Stimulated activated naive CD4-positive, alpha-beta T cell treated with Interleukin-2 at 50 U/mL for 16 hours (primary cell): Measurements from ENCODE around the gene MAST4.
"Not testable (repeated sequence)": the region's sequence is repeated elsewhere in the genome, so short reads cannot be mapped to it uniquely, and the experiment has no call there.

Experiments used
- DNase-seq: peaks from one replicate; lab custom pipeline; 2025; lab: John Stamatoyannopoulos, UW

The MAST4 gene

DNA sequence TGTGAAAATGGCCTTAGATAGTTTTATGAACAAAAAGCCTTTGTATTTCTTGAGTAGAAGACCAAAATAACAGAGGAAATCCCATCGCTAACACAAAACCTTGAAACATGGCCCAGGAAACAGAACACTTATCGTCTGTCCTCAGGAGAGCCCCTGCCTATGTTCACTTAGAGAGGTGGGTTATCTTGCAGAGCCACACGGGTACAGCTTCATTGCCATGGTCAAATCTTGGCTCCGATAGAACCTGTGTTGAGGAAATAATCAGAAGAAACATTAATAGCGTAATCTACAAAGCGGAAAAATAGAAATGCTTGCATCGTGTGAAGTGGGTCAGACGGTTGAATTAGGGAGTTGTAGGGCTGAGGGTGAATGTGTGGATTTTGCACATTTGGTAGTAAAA, 216.1 kb downstream of the MAST4 start:
- no peak for DNase-seq

DNA sequence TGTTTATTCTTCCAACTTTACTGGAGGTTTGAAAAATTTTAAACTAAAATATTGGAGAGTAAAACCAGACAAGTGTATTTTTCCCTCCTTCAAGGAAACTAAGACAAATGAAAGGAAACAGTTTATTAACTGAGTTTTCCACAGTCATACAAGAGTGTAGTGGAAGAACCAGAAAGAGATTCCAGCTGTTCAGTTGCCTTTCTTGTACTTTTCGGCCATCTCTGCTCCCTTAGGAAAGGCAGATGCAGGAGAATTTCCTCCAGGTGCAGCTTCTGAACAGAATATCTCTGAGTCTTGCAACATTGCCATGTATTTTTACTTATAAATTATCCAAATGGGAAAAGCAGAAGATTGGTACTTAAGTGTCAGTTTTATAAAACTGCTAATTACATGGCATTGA, 217.1 kb downstream of the MAST4 start:
- no peak for DNase-seq

DNA sequence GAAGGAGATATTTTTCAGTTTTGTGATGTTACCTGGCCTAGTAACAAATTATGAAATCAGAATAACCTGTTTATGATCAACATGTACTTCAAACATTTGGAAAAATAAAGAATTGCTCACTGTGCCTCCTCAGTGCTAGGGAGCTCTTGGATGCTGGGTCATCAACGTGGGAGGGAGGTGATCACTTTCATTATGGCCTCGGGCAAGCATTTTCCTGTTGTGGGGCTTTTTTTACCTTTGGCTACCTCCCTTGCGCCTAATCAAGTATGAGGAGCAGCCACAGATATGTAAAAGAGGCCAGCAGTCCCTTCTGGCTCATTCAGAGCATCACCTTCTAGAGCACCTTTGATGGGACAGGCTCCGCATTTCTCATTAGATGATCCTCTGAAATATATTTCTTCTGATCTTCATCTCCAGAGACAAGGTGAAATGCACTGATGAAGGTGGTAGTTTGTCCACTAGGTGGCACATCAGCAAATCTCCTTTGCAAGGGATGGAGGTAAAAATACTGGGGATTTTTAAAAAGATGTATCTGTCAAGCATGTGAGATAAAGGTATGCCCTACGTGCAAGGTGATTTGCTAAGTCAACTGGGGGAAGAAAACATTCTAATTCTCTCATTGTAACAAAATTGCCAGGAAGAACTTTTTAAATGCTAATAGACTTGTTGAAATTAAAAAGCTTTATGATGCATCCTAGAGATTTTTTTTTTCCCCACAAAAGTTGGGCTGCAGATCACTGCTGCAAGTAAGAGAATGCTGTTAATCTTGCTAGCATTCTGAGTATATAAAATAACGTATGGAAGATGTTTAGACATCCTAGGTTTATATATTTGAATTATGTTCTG, 218.2 kb downstream of the MAST4 start:
- peak; percentile 20 for DNase-seq

DNA sequence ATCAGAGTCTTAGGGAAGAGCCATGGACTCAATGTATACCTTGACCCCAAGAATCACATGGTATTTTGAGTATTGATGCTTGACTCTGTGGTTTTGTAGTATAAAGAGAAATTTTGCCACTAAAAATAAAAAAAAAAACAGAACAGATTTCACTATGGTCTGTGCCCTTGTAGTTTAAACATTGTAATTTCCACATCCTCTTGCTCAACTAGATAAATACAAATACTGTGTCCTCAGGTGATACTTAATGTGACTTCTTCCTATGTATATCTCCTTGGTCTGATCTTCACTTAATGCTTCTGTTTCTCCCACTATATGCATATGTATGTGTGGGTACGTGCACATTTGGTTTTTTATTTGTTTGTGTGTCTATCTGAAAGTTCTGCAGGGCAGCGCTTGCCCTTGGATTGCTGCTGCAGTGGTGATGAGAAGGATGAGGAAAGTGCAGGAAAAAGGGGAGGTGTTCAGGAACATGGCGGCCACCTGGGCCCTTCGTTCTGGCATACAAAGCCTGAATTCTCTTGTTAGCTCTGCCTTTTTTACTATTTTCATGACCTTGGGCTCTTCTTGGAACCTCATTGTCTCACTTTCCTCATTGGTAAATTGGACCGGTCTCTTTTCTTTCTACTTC, 222.2 kb downstream of the MAST4 start:
- no peak for DNase-seq

DNA sequence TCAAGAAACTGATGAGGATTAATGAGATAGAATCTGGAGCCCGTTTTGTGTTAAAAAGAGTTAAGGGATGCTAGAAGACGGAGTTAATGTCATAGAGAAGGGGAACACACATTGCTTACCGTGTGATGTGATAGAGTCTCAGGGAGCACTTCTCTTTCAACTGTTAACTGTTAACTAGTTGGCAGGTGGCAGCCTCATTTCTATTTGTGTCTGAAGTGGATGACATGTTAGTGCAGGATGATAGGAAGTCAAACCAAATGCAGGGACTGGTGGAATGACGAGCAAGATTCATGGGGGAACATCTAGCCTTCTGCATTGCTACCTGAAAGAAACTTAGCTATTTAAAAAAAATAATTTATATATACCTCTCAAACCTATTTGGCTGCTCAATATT, 222.7 kb downstream of the MAST4 start:
- no peak for DNase-seq

DNA sequence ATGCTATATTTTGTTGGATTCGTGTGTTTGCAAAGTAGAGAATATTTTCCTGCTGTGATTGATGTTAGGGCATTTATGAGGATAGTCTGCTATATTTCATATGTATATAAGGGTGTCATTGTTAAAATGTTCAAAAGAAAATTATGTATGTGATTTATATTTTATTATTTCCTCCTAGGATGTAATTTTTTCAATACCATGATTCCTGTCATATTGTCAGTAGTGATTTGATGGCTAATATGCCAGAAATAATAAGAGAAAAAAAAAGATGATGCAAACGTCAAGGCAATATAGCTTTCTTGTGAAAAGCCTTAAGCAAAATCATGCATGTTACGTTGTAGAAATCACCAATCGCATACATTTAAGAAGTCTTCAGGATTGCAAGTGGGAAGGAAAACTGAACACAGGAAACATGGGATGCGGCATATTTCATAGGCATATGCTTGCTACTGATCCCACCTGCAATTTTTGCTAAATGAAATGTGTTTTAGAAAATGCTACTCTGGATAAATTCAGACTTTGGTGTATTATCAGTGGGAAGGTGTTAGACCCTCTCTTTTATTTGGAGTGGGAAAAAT, 224.5 kb downstream of the MAST4 start:
- DNase-seq = no peak

DNA sequence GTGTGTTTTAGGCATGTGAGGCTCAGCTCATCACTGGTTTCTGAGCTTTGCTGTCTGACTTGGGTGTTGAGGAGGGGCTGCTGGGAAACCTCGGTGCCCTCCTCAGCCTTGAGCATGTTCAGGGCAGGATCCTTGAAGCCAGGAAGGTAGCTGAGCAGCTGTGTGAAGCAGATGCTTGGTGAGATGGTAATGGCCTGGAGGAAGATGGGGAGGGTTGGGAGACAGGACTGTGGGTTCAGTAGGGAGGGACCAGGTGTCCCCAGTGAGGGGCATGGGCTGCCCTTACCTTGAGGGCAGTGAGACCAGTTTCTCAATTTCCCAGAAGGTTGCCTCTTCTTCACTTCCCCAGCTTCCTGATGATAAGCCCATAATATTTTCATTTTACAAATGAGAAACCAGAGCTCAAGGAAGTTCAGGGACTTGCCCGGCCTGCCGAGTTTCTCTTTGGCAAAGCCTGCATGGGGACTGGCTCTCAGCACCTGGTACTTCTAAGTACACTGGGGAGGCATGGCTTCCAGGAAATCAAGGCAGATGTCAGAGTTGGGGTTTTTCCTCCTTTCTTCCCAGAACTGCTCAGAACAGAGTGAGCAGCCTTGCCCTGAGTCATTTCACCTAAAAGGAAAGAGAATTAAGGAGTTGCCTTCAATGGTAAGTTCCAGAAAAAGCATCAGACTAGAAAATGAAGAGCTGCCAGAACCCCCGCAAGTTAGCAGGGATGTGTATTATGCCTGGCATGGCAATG, 225.7 kb downstream of the MAST4 start:
- peak; percentile 43 for DNase-seq

DNA sequence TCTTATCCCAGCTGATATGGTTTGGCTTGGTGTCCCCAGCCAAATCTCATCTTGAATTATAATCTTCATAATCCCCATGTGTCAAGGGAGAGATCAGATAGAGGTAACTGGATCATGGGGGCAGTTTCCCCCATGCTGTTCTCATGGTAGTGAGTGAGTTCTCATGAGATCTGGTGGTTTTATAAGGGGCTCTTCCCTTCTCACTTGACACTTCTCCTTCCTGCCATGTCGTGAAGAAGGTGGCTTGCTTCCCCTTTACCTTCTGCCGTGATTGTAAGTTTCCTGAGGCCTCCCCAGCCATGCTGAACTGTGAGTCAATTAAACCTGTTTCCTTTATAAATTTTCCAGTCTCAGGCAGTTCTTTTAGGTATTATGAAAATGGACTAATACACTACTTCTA, 226.7 kb downstream of the MAST4 start:
- DNase-seq = not testable (repeated sequence)

DNA sequence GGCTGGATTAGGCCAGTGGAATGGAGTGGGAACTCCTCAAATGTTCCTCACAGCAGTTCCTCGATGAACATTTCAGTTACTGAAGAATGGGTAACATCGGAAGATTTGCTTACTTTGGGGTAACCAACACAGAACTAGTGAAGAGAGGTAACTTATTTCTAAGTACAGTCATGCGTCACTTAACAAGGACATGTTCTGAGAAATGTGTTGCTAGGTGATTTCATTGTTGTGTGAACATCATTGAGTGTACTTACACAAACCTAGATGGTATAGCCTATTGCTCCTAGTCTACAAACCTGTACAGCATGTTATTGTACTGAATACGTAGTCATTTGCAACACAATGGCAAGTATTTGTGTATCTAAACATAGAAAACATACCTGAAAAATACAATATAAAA, 228.3 kb downstream of the MAST4 start:
- no peak for DNase-seq

DNA sequence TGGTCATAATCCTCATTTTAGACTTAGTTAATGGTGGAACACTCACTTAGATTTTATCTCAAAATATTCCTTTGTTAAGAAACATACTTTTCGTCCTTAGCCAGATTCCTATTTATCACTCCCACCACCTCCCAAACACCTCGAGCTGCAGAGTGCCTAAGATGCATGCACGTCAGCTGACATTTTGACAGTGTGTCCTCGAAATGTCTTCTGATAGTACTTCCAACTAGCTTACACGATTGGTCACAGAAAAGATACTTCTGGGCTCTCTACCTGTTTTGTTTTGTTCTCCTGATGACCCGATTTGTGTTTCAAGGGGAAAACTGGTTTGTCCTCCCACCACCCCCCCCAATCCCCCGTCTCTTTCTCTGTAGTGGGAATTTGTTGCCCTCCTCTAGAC, 230.1 kb downstream of the MAST4 start:
- no peak for DNase-seq

DNA sequence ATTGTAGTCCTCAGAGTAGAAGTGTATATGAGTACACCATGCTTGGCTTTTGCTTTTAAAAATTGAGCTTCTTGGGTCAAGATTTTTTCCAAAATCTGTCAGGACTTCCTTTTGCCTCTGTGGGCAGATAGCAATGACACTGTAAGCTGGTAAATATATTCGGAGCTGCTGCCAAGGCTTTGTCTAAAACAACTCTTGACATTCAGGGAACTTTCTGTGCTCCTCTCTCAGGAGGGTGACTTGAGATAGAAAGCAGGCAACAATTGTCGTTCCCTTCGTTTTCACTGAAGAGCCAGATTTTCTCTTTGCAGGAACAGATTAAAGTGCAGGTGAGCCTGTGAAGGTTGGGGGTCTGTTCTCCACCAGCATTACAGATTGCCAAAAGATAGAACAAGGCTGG, 230.5 kb downstream of the MAST4 start:
- no peak for DNase-seq

DNA sequence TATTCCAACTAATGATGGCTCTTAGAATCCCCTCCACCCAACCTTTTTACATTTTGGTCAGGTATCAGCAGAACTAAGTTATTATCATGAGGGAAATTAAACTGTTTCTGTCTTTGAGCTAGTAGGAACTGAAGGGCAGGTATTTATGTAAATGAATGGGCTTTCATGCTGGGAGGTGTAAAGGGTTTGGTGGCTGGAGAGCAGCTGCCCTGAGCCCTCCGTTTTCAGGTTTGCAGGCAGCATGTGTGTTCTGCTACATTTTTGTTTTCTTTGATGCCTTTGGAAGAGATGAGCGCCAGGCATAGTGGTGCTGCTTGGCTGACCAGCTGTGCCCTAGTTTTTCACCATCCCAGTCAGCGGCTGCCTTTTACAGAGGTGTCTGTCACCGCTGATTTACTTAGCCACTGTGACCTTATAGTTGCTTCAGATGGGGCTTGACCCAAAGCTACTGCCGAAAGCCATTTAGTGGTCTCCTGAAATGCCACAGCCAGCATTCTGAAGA, 231.9 kb downstream of the MAST4 start:
- DNase-seq = no peak

DNA sequence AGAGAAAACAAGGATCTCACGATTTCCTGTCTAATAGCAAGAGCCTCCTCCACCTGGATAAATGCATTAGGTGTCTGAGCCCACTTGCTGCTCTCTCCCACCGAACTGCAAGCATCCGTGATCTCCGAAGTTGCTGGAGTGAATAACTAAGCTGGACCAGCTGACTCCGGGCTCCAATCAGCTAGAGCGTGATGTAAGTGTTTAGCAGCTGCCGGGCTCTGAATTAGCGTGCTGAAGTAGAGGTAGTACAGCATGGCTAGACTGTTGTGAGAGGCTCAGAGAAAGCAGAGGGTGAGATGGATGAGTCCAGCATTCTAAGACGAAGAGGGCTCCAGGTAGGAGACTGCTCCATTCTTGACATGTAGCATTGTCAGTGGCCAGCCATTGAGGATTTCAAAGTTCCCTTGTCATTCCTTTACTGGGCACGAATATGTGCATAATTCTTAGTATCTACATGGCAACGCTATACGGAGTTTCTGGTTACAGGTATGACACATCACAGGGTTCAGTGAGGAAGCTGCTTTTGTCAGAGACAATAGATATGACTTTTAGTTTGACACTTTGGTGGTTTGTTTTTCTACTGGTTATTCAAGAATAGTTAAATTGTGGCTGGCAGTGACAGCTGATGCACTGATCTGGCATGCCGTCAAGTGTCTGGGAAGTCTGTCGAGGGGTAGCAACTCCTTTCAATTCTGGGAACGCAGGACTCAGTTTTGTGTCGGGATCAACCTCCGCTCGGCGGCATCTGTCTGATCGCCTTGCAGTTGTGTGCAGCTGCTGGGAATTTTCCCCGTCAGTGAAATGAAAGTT, 232.6 kb downstream of the MAST4 start:
- DNase-seq = peak; percentile 45

DNA sequence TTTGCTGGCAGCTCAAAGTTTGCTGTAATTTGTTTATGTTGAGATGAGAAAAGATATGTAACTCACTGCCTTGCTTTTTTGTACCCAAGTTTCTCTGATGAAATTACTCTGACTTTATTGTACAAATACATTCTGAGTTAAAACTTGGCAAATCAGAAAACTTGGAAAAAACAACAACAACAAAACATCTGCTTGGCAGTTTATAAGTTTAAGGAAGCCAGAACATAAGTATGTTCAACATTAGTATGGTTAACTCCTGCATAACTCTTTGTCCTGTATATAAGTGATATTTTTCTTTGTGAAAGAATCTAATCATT, 233.1 kb downstream of the MAST4 start:
- no peak for DNase-seq

DNA sequence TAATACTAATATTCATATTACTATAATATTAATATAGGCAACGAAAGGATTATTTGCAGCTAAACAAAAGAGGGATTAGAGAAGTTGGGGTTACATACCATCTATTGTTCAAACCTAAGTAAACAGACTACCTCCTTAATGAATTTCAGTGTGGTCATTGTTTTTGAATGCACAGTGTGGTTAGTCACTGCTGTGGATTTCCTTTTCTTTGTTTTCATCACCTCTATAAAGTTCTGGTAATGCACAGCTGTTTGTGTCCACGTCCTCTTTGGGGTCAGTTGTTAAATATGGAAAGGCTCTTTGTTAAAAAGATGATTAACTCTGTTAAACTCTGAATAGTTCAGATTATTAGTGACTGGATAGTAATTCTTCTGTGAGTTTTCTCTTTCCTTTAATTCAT, 233.6 kb downstream of the MAST4 start:
- no peak for DNase-seq

DNA sequence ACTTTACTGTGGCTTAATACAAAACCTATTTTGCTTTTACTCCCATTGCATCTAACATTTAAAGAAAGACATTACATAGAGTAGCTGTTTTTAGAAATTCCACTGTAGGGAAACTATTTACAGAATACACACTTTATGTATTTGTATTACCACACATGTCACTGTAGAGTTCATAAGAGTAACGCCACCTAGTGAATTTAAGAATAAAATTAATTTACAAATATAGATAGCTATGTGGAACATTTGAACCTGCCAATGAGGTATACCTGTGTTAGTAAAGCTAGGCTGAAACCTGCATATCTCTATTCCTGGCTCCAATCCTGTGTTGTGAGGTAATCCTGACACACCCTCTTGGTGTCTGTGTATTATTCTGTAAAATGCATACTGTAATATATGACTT, 234.4 kb downstream of the MAST4 start:
- DNase-seq = no peak

DNA sequence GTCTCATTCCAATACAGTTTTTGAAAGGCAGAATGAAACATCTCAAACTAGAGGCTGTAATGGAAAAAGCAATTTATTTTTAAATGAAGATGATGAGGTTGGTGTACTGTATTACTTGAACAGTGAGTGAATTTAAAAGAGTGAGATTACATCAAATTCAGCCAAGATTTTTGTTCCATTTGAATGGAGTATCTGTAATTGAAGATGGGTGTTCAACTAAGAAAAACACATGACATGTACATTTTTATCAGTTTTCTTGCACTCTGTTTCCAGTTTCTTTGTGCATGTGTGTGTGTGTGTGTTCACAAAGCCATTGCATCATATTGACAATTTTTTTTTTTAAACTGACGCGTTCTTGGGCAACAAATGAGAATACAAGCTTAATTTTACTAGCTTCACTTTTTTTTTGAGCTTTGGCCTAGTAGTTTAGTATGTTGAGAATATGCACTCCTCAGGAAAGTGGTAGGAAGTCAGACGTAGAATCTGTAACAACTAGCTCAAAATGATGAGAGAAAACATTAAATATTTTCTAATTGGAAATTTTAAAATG, 243.5 kb downstream of the MAST4 start:
- DNase-seq = no peak

DNA sequence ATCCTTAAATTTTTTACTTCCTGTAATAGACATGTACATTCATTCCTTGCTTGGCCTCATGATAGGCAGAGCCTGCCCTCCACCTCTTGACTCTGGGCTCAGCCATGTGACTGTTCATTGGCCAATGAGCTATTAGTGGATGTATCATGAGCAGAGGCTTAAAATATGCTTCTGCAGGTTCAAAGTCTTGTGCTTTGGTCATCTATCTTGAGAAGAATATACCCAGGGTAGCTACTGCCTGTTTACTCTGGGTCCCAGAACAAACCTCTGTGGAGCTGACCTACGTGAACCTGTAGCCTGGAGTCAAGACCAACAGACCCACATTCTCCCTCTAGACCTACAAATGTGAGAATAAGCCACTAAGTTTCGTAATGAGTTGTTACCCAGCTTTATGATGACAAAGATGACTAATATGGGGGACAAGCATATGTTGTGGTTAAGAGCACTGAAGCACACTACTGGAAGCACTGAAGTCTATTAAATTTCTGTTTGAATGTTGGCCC, 244.4 kb downstream of the MAST4 start:
- no peak for DNase-seq

DNA sequence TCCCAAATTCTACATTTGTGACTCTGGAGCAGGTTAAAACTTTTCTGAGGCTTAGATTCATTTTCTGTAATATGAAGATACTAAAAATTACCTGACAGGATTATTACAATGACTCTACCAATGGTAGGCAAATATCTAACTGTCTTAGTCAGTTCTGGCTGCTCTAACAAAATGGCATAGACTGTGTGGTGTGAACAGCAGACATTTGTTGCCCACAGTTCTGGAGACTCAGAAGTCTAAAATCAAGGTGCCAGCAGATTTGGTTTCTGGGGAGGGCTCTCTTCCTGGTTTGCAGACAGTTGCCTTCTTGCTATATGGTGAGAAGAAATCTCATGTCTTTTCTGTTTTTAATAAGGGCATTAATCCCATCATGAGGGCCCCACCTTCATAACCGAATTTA, 245.1 kb downstream of the MAST4 start:
- DNase-seq = no peak

DNA sequence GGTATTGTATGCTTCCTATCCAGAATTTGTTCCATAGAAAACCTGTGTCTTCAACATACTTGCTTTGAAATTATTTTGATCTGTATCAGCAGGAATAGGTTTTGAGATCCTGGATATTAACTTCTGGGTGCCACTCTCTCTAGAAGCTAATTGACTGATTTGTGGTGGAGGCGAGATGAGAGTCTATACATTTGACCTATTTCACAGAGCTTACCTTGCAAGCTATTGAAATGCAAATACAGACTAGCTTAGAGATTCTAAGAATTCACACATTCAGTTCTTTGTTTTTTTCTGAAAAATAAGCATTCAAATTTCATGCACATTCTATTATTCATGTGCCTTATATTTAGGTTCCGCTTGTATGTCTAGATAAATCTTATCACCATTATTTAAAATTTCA, 246.3 kb downstream of the MAST4 start:
- no peak for DNase-seq

DNA sequence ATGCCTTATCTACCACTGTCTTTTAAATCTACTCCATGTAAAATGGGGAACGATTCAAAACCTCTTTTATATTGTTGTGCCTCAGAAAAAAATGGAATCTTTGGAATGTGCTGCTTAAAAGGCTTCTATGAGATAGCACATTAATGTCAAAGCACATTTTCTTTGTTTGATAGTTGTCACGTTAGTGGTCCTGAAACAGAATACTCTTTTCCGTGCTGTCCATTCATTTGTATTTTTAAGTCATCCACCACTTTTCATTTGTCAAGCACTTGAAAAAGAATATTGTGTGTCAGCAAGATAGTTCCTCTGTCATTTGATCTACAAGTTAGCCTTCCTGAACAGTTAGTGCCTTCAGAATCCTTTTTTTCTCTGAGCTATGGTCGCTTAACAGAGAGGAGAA, 246.9 kb downstream of the MAST4 start:
- DNase-seq = no peak
